Right lobe of liver (tissue), 6 donors: Measurements from ENCODE around the gene ST3GAL2. TPM values are rescaled to one million over a fixed set of nuclear protein-coding genes. Genes with fewer than 3 reads are reported as not detected.
"Not testable (repeated sequence)": the region's sequence is repeated elsewhere in the genome, so short reads cannot be mapped to it uniquely, and the experiment has no call there.

Source experiments
- ATAC-seq, 4 donors: fragments of 200-7000 bp; cut with Tn5 transposase; one replicate each; pipeline ENCODE4 v1.9.1; 2020; ENCODE audit warnings: mild to moderate bottlenecking in 4 of 4, moderate library complexity in 4 of 4
- DNase-seq, 3 donors: peaks; one replicate each; pipeline ENCODE4 v3.0.0-alpha.2; 2020
- H3K27ac ChIP-seq, 3 donors: fragments of 200-600 bp; one replicate each; pipeline ENCODE4 v1.8.0; 2022
- H3K27me3 ChIP-seq, 2 donors: fragments of 200-600 bp; one replicate each; pipeline ENCODE4 v1.8.0; 2022
- H3K36me3 ChIP-seq, 4 donors: fragments of 200-600 bp; sonication (generic) in 1 of 4; one replicate each; pipeline versions ENCODE4 v1.5.1 to v1.8.0; 2017 to 2022; ENCODE audit warnings: control low read depth in 1 of 4
- H3K4me1 ChIP-seq, 4 donors: fragments of 200-600 bp; sonication (generic) in 1 of 4; one replicate each; pipeline versions ENCODE4 v1.5.1 to v1.8.0; 2017 to 2022; ENCODE audit warnings: control low read depth in 1 of 4
- H3K4me3 ChIP-seq, 3 donors: fragments of 200-600 bp; one replicate each; pipeline ENCODE4 v1.8.0; 2022
- H3K9me3 ChIP-seq, 4 donors: fragments of 200-600 bp; sonication (generic) in 1 of 4; one replicate each; pipeline versions ENCODE4 v1.5.1 to v1.8.0; 2017 to 2022; ENCODE audit warnings: control low read depth in 1 of 4
- POLR2A ChIP-seq: fragments of 450-650 bp; IDR thresholded peaks from one replicate; pipeline ENCODE4 v1.6.1; 2017; ENCODE audit warnings: antibody characterized with exemption, mild to moderate bottlenecking
- WGBS: methylation state at CpG from one replicate; pipeline ENCODE4 v1.1.6; 2018; ENCODE audit warnings: low coverage, low lambda C conversion rate; ENCODE audit not compliant: insufficient coverage; ENCODE audit errors: missing lambda C conversion rate; 5-methylcytosine and 5-hydroxymethylcytosine counted together
- intact Hi-C, 2 donors: fragments of 100-400 bp; cut with DNase I; formaldehyde crosslinking; loops; one replicate each; pipeline versions ENCODE4 v1.11.2 to v1.14.1; 2022
- total RNA-seq, 6 experiments: library from RNA; depleted of rRNA in 2 of 6; stranded (reverse); fragments of >200 nt in 2 of 6; fragmentation: NEBNext Ultra II Directional in 3 of 6; extraction: Animal tissue kit (Norgen Biotek cat#: 25700) in 3 of 6; gene quantifications; one replicate each; pipeline versions ENCODE4 v1.1.0 to v1.2.4, GENCODE V29; 2016 to 2023
- TF ChIP-seq, protein P1 (sequence below), 4 donors: fragments of 200-600 bp in 3 of 4; fragments of 450-650 bp in 1 of 4; IDR thresholded peaks; one replicate each; pipeline versions ENCODE4 v1.5.1 to v1.8.0; 2016 to 2022; ENCODE audit warnings: antibody characterized with exemption in 4 of 4, mild to moderate bottlenecking in 2 of 4
- donor health status: DM: no; HTN: yes; CAD: no.
- donor health status: DM: no; HTN: no; CAD: no.
- donor health status: DM: no; HTN: no; CAD: no.
- donor health status: DM: no; HTN: yes; CAD: no.
- donor health status: DM: no; HTN: yes; CAD: no.

The ST3GAL2 gene
- total RNA-seq, 6 experiments from 2014 or later, result 10.4 to 16.7 (median 14.5) TPM

DNA sequence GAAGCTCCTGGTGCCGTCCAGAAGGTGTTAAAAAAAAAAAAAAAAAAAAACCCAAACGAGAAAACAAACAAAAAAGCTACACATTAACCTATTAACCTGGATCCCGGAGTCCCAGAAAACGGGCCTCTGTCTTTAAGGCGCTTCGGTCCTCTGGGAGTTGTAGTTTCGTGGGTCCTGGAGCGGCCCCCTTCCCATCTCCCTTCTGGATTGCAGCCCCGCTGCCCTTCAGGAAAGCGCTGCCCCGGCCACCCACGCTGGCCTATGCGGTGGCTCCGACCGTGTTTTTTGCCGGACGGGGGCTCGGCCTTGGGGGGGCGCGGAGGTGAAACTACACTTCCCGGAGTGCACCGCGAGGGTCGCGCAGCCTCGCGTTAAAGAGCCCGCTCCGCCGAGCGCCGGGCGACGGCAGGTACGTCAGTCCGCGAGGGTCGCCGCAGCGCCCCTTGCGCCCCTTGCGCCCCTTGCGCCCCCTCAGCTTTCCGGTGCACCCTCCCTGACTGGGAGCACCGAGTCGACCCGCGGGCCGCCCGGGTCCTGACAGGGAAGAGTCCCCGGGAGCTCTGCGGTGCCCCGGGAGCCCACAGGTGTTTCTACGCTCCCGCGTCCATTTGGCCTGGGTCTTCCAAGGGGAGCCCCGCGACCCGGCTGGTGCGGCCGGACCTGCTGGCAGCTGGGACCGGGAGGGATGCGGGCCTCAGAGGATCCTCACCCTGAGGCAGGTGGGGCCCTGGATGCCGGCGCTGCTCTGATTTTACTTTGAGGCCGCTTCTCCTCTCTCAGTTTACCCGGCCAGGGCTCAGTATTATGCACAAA is 15.5 kb upstream of the ST3GAL2 start, which contains the start of gene FCSK:
FCSK (plus strand) TSS at position 374 of the 813 bp plus-strand sequence. CDS start 8,596 bp downstream, outside the sequence.
- Histone ChIP-seq H3K36me3 (no peaks in the 10 kb centered on the region), H3K9me3 (no peaks in the 10 kb centered on the region), H3K4me1 (peaks cover 0 to 14% (median 3%) of the 10 kb centered on the region in 4 donors), H3K27me3 (no peaks in the 10 kb centered on the region), H3K4me3 (peak within 1 kb of the TSS; percentile 76 to 94 (median 78)), H3K27ac (peak within 1 kb of the TSS; percentile 97 to 98 (median 98))
- intact Hi-C loops, result no loop called here
- WGBS, result 0% methylated on average over 13 of the region's 67 CpGs
- peak; percentile 93 to 95 (median 94) for ATAC-seq
- TF ChIP-seq, protein P1, sequence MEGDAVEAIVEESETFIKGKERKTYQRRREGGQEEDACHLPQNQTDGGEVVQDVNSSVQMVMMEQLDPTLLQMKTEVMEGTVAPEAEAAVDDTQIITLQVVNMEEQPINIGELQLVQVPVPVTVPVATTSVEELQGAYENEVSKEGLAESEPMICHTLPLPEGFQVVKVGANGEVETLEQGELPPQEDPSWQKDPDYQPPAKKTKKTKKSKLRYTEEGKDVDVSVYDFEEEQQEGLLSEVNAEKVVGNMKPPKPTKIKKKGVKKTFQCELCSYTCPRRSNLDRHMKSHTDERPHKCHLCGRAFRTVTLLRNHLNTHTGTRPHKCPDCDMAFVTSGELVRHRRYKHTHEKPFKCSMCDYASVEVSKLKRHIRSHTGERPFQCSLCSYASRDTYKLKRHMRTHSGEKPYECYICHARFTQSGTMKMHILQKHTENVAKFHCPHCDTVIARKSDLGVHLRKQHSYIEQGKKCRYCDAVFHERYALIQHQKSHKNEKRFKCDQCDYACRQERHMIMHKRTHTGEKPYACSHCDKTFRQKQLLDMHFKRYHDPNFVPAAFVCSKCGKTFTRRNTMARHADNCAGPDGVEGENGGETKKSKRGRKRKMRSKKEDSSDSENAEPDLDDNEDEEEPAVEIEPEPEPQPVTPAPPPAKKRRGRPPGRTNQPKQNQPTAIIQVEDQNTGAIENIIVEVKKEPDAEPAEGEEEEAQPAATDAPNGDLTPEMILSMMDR (IDR thresholded peaks at IDR 0.05), result no peak
- DNase-seq, result peak; percentile 74 to 80 (median 76)

DNA sequence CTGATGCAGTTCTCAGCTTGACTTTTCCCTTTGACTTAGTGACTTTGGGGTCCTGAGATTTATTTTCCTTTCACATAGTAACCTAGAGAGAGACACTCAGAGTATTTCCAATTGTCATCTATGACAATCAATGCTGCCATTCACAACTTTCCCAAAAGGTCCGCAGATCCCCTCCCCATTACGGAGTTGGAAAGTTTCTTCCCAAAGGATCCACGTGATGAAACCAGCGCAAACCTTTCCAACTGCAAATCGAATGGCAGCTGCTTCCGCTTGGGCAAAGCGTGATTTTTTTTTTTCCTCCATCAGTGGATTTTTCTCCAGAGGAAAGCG is 15.0 kb upstream of the ST3GAL2 start:
- H3K27me3 ChIP-seq, result no peaks in the 10 kb centered on the region
- no peaks in the 10 kb centered on the region for H3K36me3 ChIP-seq
- 0% methylated on average over 8 of the region's 8 CpGs for WGBS
- intact Hi-C loops, result no loop called here
- DNase-seq (no peak), ATAC-seq (peak in 2 of 4 donors; percentile 30 to 55)
- no peaks in the 10 kb centered on the region for H3K9me3 ChIP-seq
- H3K4me1 ChIP-seq, result peaks cover 0 to 14% (median 3%) of the 10 kb centered on the region in 4 donors
- peak overlapping the region; percentile 76 to 94 (median 78) for H3K4me3 ChIP-seq
- H3K27ac ChIP-seq, result peak overlapping the region; percentile 97 to 98 (median 98)
- TF ChIP-seq POLR2A, result no peak
- TF ChIP-seq, protein P1 (IDR thresholded peaks at IDR 0.05), result no peak

DNA sequence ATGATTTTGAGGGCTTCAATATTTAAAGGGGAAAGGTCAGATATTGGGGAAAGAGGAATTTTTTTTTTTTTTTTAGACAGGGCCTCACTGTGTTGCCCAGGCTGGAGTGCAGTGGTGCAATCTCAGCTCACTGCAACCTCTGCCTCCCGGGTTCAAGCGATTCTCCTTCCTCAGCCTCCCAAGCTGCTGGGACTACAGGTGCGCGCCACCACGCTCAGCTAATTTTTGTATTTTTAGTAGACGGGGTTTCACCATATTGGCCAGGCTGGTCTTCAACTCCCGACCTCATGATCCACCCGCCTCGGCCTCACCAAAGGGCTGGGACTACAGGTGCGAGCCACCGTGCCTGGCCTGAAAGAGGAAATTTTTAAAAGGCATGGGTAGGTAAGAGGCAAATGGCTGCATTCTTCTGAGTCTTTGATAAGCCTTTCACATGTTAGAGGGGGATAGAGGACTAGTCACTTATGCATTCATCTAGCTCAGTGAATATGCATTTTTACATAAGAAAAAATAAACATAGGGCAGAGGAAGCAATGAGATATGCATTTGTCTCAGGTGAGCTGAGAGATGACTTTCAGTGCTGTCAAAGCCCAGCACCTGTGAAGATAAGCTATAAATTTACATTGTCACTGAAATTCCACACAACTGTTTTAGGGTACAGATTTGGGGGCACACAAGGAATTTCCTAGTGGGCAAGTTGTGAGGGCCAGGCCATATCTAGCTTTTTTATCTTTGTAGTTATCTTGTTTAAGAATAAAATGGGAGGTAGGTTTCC is 14.4 kb upstream of the ST3GAL2 start:
- H3K9me3 ChIP-seq, result no peaks in the 10 kb centered on the region
- H3K4me3 ChIP-seq, result peak overlapping the region; percentile 76 to 94 (median 78)
- TF ChIP-seq, protein P1 (IDR thresholded peaks at IDR 0.05), result no peak
- TF ChIP-seq POLR2A, result no peak
- no peaks in the 10 kb centered on the region for H3K27me3 ChIP-seq
- no peak for ATAC-seq
- WGBS, result 98% methylated on average over 10 of the region's 11 CpGs
- H3K36me3 ChIP-seq, result no peaks in the 10 kb centered on the region
- H3K4me1 ChIP-seq, result peaks cover 0 to 14% (median 3%) of the 10 kb centered on the region in 4 donors
- intact Hi-C loops, result no loop called here
- peak overlapping the region; percentile 97 to 98 (median 98) for H3K27ac ChIP-seq
- DNase-seq, result no peak

DNA sequence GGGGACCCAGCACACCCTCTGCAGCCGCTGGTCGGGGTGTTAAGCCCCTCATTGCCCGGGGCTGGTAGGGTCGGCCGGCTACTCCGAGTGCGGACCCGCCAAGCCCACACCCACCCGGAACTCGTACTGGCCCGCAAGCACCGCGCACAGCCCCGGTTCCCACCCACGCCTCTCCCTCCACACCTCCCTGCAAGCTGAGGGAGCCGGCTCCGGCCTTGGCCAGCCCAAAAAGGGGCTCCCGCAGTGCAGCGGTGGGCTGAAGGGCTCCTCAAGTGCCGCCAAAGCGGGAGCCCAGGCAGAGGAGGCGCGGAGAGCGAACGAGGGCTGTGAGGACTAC is 12.1 kb upstream of the ST3GAL2 start:
- H3K4me3 ChIP-seq, result peak overlapping the region in 1 of 3 donors; percentile 4
- H3K27me3 ChIP-seq, H3K27ac ChIP-seq, H3K36me3 ChIP-seq, DNase-seq, H3K9me3 ChIP-seq, intact Hi-C loops, ATAC-seq: not testable (repeated sequence)
- peaks cover 0 to 14% (median 3%) of the 10 kb centered on the region in 4 donors for H3K4me1 ChIP-seq
- WGBS, result 67% methylated on average over 3 of the region's 25 CpGs

DNA sequence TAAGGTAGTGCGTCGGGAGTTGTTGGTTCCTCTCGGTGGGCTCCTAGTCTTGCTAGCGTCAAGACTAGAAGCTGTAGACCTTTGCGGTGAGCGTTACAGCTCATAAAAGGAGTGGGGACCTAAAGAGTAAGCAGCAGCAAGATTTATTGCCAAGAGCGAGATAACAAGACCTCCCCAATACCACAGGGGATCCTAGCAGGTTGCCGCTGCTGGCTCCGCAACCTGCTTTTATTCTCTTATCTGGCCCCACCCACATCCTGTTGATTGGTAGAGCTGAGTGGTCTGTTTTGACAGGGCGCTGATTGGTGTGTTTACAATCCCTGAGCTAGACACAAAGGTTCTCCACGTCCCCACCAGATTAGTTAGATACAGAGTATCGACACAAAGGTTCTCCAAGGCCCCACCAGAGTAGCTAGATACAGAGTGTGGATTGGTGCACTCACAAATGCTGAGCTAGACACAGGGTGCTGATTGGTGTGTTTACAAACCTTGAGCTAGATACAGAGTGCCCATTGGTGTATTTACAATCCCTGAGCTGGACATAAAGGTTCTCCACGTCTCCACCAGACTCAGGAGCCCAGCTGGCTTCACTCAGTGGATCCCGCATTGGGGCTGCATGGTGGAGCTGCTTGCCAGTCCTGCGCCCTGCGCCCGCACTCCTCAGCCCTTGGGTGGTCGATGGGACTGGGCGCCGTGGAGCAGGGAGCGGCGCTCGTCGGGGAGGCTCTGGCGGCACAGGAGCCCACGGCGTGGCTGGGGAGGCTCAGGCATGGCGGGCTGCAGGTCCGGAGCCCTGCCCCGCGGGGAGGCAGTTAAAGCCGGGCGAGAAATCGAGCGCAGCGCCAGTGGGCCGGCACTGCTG is 11.5 kb upstream of the ST3GAL2 start:
- H3K36me3 ChIP-seq, intact Hi-C loops, DNase-seq, ATAC-seq, H3K27me3 ChIP-seq, H3K4me1 ChIP-seq, H3K27ac ChIP-seq, H3K9me3 ChIP-seq: not testable (repeated sequence)
- 94% methylated on average over 19 of the region's 37 CpGs for WGBS
- H3K4me3 ChIP-seq, result peak overlapping the region in 1 of 3 donors; percentile 4
